ENCODE results near the gene SLC16A3.
"Not testable (repeated sequence)": the region's sequence is repeated elsewhere in the genome, so short reads cannot be mapped to it uniquely, and the experiment has no call there.

DNA sequence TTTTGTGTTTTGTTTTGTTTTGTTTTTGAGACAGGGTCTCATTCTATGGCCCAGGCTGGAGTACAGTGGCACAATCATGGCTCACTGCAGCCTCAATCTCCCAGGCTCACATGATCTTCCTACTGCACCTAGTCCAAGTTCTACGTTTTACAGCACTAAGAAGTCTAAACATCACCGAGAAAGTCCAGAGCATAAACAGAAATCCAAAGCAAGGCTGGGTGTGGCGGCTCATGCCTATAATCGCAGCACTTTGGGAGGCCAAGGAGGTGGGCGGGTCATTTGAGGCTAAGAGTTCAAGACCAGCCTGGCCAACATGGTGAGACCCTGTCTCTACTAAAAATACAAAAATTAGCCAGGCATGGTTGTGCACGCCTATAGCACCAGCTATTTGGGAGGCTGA, 35.8 kb upstream of the SLC16A3 start:
- TF ChIP-seq YY1 (IDR thresholded peaks at IDR 0.05; ENCODE audit: insufficient read depth, insufficient read length); ZNF274 (IDR thresholded peaks at IDR 0.05; ENCODE audit: low read depth, low read length); SUZ12 (IDR thresholded peaks at IDR 0.05; ENCODE audit: extremely low read depth, insufficient read depth, insufficient read length): not testable (repeated sequence)
